Mucosa of rectum (tissue), 2 donors: ENCODE data around the gene TTLL5.

Experiments
- H3K27ac ChIP-seq, 2 donors: one replicate each; pipeline ENCODE4 v1.7.0; 2013; ENCODE audit warnings: inconsistent platforms in 2 of 2, low read depth in 2 of 2, low read length in 2 of 2
- H3K27me3 ChIP-seq, 2 donors: one replicate each; pipeline ENCODE4 v1.7.0; 2013; ENCODE audit warnings: low read length in 2 of 2; ENCODE audit not compliant: control insufficient read depth in 2 of 2, insufficient read depth in 2 of 2
- H3K36me3 ChIP-seq, 2 donors: one replicate each; pipeline ENCODE4 v1.7.0; 2013; ENCODE audit warnings: low read length in 2 of 2; ENCODE audit not compliant: control insufficient read depth in 2 of 2, insufficient read depth in 2 of 2
- H3K4me1 ChIP-seq, 2 donors: one replicate each; pipeline ENCODE4 v1.7.0; 2013; ENCODE audit warnings: low read length in 2 of 2, mild to moderate bottlenecking in 1 of 2; ENCODE audit not compliant: control insufficient read depth in 2 of 2, insufficient read depth in 2 of 2
- H3K4me3 ChIP-seq, 2 donors: one replicate each; pipeline ENCODE4 v1.7.0; 2013; ENCODE audit warnings: low read length in 2 of 2
- H3K9ac ChIP-seq, 2 donors: one replicate each; pipeline ENCODE4 v1.7.0; 2013; ENCODE audit warnings: low read length in 2 of 2, low read depth in 1 of 2, mild to moderate bottlenecking in 1 of 2
- H3K9me3 ChIP-seq, 2 donors: one replicate each; pipeline ENCODE4 v1.7.0; 2013; ENCODE audit warnings: low read length in 2 of 2; ENCODE audit not compliant: control insufficient read depth in 2 of 2
- donor health status: healthy.
- donor health status: Normal muscosa, but diverticular disease.

TTLL5 gene

GRCh38 chr14:75854111-75854799 lies 193.2 kb downstream of the TTLL5 start:
- H3K9ac ChIP-seq = no peak overlapping the region
- H3K36me3 ChIP-seq = no peaks in the 10 kb centered on the region
- no peaks in the 10 kb centered on the region for H3K9me3 ChIP-seq
- H3K4me3 ChIP-seq = no peak overlapping the region
- H3K27ac ChIP-seq = no peak overlapping the region
- peaks cover 0 to 5% of the 10 kb centered on the region in 2 donors for H3K4me1 ChIP-seq
- H3K27me3 ChIP-seq = no peaks in the 10 kb centered on the region

- Histone ChIP-seq H3K9me3 (no peaks in the 10 kb centered on the region), H3K4me1 (peaks cover 0 to 5% of the 10 kb centered on the region in 2 donors), H3K36me3 (no peaks in the 10 kb centered on the region), H3K9ac (no peak overlapping the region), H3K27me3 (no peaks in the 10 kb centered on the region), H3K27ac (no peak overlapping the region), H3K4me3 (no peak overlapping the region)
These were observed 196.2 kb downstream of the TTLL5 start for GRCh38 chr14:75857199-75857598.

- no peaks in the 10 kb centered on the region for H3K27me3 ChIP-seq
- H3K9ac ChIP-seq = no peak overlapping the region
- peaks cover 0 to under 1% of the 10 kb centered on the region in 2 donors for H3K4me1 ChIP-seq
- no peaks in the 10 kb centered on the region for H3K9me3 ChIP-seq
- no peak overlapping the region for H3K27ac ChIP-seq
- no peaks in the 10 kb centered on the region for H3K36me3 ChIP-seq
- H3K4me3 ChIP-seq = no peak overlapping the region
These were observed 197.3 kb downstream of the TTLL5 start for GRCh38 chr14:75858362-75858761.

- Histone ChIP-seq H3K4me3 (no peak overlapping the region), H3K36me3 (no peaks in the 10 kb centered on the region), H3K4me1 (no peaks in the 10 kb centered on the region), H3K9ac (no peak overlapping the region), H3K27me3 (no peaks in the 10 kb centered on the region), H3K27ac (no peak overlapping the region), H3K9me3 (no peaks in the 10 kb centered on the region)
These were observed 198.7 kb downstream of the TTLL5 start for GRCh38 chr14:75859746-75860145.

GRCh38 chr14:75860561-75861160 lies 199.6 kb downstream of the TTLL5 start:
- no peak overlapping the region for H3K9ac ChIP-seq
- no peaks in the 10 kb centered on the region for H3K4me1 ChIP-seq
- H3K9me3 ChIP-seq = no peaks in the 10 kb centered on the region
- H3K36me3 ChIP-seq = no peaks in the 10 kb centered on the region
- no peak overlapping the region for H3K4me3 ChIP-seq
- H3K27me3 ChIP-seq = no peaks in the 10 kb centered on the region
- H3K27ac ChIP-seq = no peak overlapping the region

GRCh38 chr14:75861161-75861621 lies 200.1 kb downstream of the TTLL5 start:
- Histone ChIP-seq H3K36me3 (no peaks in the 10 kb centered on the region), H3K27me3 (no peaks in the 10 kb centered on the region), H3K4me3 (no peak overlapping the region), H3K4me1 (no peaks in the 10 kb centered on the region), H3K9ac (no peak overlapping the region), H3K9me3 (no peaks in the 10 kb centered on the region), H3K27ac (no peak overlapping the region)

- H3K4me1 ChIP-seq = peaks cover 0 to 5% of the 10 kb centered on the region in 2 donors
- H3K4me3 ChIP-seq = no peak overlapping the region
- no peak overlapping the region for H3K9ac ChIP-seq
- H3K9me3 ChIP-seq = no peaks in the 10 kb centered on the region
- no peaks in the 10 kb centered on the region for H3K36me3 ChIP-seq
- H3K27ac ChIP-seq = no peak overlapping the region
- no peaks in the 10 kb centered on the region for H3K27me3 ChIP-seq
These were observed 202.2 kb downstream of the TTLL5 start for GRCh38 chr14:75863221-75863620.

GRCh38 chr14:75864352-75864751 lies 203.3 kb downstream of the TTLL5 start:
- H3K4me1 ChIP-seq = peaks cover 0 to 12% of the 10 kb centered on the region in 2 donors
- H3K27ac ChIP-seq = no peak overlapping the region
- no peak overlapping the region for H3K9ac ChIP-seq
- H3K36me3 ChIP-seq = no peaks in the 10 kb centered on the region
- H3K27me3 ChIP-seq = no peaks in the 10 kb centered on the region
- H3K9me3 ChIP-seq = no peaks in the 10 kb centered on the region
- H3K4me3 ChIP-seq = no peak overlapping the region

GRCh38 chr14:75865531-75865930 lies 204.5 kb downstream of the TTLL5 start:
- Histone ChIP-seq H3K4me3 (no peak overlapping the region), H3K4me1 (peaks cover 0 to 12% of the 10 kb centered on the region in 2 donors), H3K27me3 (no peaks in the 10 kb centered on the region), H3K36me3 (no peaks in the 10 kb centered on the region), H3K9me3 (no peaks in the 10 kb centered on the region), H3K27ac (no peak overlapping the region), H3K9ac (no peak overlapping the region)

- Histone ChIP-seq H3K4me1 (peaks cover 4 to 12% of the 10 kb centered on the region in 2 donors), H3K9me3 (no peaks in the 10 kb centered on the region), H3K36me3 (no peaks in the 10 kb centered on the region), H3K27me3 (no peaks in the 10 kb centered on the region), H3K27ac (no peak overlapping the region), H3K9ac (no peak overlapping the region), H3K4me3 (no peak overlapping the region)
These were observed 205.9 kb downstream of the TTLL5 start for GRCh38 chr14:75866970-75867369.
